Peyer's patch (tissue), 4 donors: Measurements from ENCODE around the gene CD59. TPM values are rescaled to one million over a fixed set of nuclear protein-coding genes. Genes with fewer than 3 reads are reported as not detected.
"Not testable (repeated sequence)": the region's sequence is repeated elsewhere in the genome, so short reads cannot be mapped to it uniquely, and the experiment has no call there.

Source experiments
- DNase-seq, 3 donors: peaks; one replicate each; pipeline ENCODE4 v3.0.0-alpha.2; 2017 to 2019
- H3K27ac ChIP-seq, 4 donors: fragments of 200-600 bp; sonication (generic); one replicate each; pipeline ENCODE4 v1.5.1; 2016 to 2019
- H3K27me3 ChIP-seq, 2 donors: fragments of 200-600 bp; sonication (generic); one replicate each; pipeline ENCODE4 v1.5.1; 2019
- H3K36me3 ChIP-seq, 3 donors: fragments of 200-600 bp; sonication (generic); one replicate each; pipeline ENCODE4 v1.5.1; 2016 to 2019
- H3K4me1 ChIP-seq, 4 donors: fragments of 200-600 bp; sonication (generic); one replicate each; pipeline ENCODE4 v1.5.1; 2016 to 2019
- H3K4me3 ChIP-seq, 4 donors: fragments of 200-600 bp; sonication (generic); 1 replicate in 3 of 4; 2 replicates in 1 of 4; pipeline ENCODE4 v1.5.1; 2016 to 2019; ENCODE audit warnings: mild to moderate bottlenecking in 1 of 4
- H3K9me3 ChIP-seq, 4 donors: fragments of 200-600 bp; sonication (generic); one replicate each; pipeline ENCODE4 v1.5.1; 2016 to 2019; ENCODE audit warnings: mild to moderate bottlenecking in 1 of 4
- CTCF ChIP-seq, 6 experiments: fragments of 450-650 bp in 4 of 6; fragments of 200-600 bp in 2 of 6; sonication (generic) in 1 of 6; IDR thresholded peaks; one replicate each; pipeline ENCODE4 v1.5.1; 2017 to 2019; ENCODE audit warnings: antibody characterized with exemption in 6 of 6, mild to moderate bottlenecking in 3 of 6, moderate library complexity in 1 of 6
- POLR2A ChIP-seq, 2 donors: fragments of 450-650 bp; IDR thresholded peaks; one replicate each; pipeline ENCODE4 v1.5.1; 2017; ENCODE audit warnings: antibody characterized with exemption in 2 of 2, mild to moderate bottlenecking in 2 of 2, moderate library complexity in 2 of 2
- total RNA-seq, 4 donors: library from RNA; depleted of rRNA; stranded (reverse); fragments of >200 nt; gene quantifications; one replicate each; pipeline ENCODE4 v1.1.0, GENCODE V29; 2016

Gene CD59
- total RNA-seq, 4 donors from 2014 or later = 48.7 to 85.1 (median 56.1) TPM

GRCh38 chr11:33687733-33688479 lies 48.3 kb downstream of the CD59 start:
- Histone ChIP-seq H3K4me3 (no peak overlapping the region), H3K4me1 (peaks cover 0 to 20% (median 3%) of the 10 kb centered on the region in 4 donors), H3K27ac (no peak overlapping the region), H3K9me3 (no peaks in the 10 kb centered on the region), H3K36me3 (no peaks in the 10 kb centered on the region), H3K27me3 (no peaks in the 10 kb centered on the region)
- TF ChIP-seq POLR2A (IDR thresholded peaks at IDR 0.05) = no peak
- peak in 4 of 6 experiments; percentile 29 to 67 (median 65) for TF ChIP-seq CTCF (IDR thresholded peaks at IDR 0.05)
- DNase-seq = peak in 1 of 3 donors; percentile 66

GRCh38 chr11:33685082-33685481 lies 51.1 kb downstream of the CD59 start:
- Histone ChIP-seq H3K36me3 (no peaks in the 10 kb centered on the region), H3K27ac (no peak overlapping the region), H3K4me3 (no peak overlapping the region), H3K27me3 (no peaks in the 10 kb centered on the region), H3K9me3 (no peaks in the 10 kb centered on the region), H3K4me1 (no peaks in the 10 kb centered on the region)
- no peak for DNase-seq
- TF ChIP-seq CTCF (IDR thresholded peaks at IDR 0.05) (no peak), POLR2A (IDR thresholded peaks at IDR 0.05) (no peak)

- Histone ChIP-seq H3K36me3 (no peaks in the 10 kb centered on the region), H3K9me3 (no peaks in the 10 kb centered on the region), H3K27me3 (no peaks in the 10 kb centered on the region), H3K4me3 (no peak overlapping the region), H3K4me1 (no peaks in the 10 kb centered on the region), H3K27ac (no peak overlapping the region)
- TF ChIP-seq CTCF (IDR thresholded peaks at IDR 0.05) (no peak), POLR2A (IDR thresholded peaks at IDR 0.05) (no peak)
- no peak for DNase-seq
These were observed 52.1 kb downstream of the CD59 start for GRCh38 chr11:33684003-33684706.

GRCh38 chr11:33682446-33682845 lies 53.8 kb downstream of the CD59 start:
- Histone ChIP-seq H3K36me3 (no peaks in the 10 kb centered on the region), H3K4me3 (no peak overlapping the region), H3K4me1 (no peaks in the 10 kb centered on the region), H3K27me3 (no peaks in the 10 kb centered on the region), H3K27ac (no peak overlapping the region), H3K9me3 (no peaks in the 10 kb centered on the region)
- TF ChIP-seq POLR2A (IDR thresholded peaks at IDR 0.05) (no peak), CTCF (IDR thresholded peaks at IDR 0.05) (no peak)
- DNase-seq = no peak

GRCh38 chr11:33682019-33682418 lies 54.2 kb downstream of the CD59 start:
- DNase-seq = no peak
- no peak overlapping the region for H3K4me3 ChIP-seq
- H3K27ac ChIP-seq = no peak overlapping the region
- H3K9me3 ChIP-seq = no peaks in the 10 kb centered on the region
- no peaks in the 10 kb centered on the region for H3K36me3 ChIP-seq
- TF ChIP-seq POLR2A (IDR thresholded peaks at IDR 0.05) = no peak
- TF ChIP-seq CTCF (IDR thresholded peaks at IDR 0.05) = no peak
- no peaks in the 10 kb centered on the region for H3K4me1 ChIP-seq
- H3K27me3 ChIP-seq = no peaks in the 10 kb centered on the region

GRCh38 chr11:33678616-33679015 lies 57.6 kb downstream of the CD59 start:
- H3K27ac ChIP-seq, H3K27me3 ChIP-seq, H3K4me1 ChIP-seq, H3K9me3 ChIP-seq, H3K36me3 ChIP-seq, DNase-seq, H3K4me3 ChIP-seq: not testable (repeated sequence)
